MM.1S (cell line): ENCODE measurements around the gene CMTM2.

Experiments
- EZH2 ChIP-seq: fragments of 300-600 bp; sonication (generic); optimal IDR thresholded peaks from 2 replicates; pipeline ENCODE3; 2017; ENCODE audit warnings: low read depth, mild to moderate bottlenecking, antibody characterized with exemption, low read length, mixed read lengths
- TF ChIP-seq, protein P1 (sequence below): fragments of 300-600 bp; sonication (generic); IDR thresholded peaks from 2 replicates; pipeline ENCODE4 v1.5.1; 2016; ENCODE audit warnings: antibody characterized with exemption, low read length, mixed read lengths

DNA sequence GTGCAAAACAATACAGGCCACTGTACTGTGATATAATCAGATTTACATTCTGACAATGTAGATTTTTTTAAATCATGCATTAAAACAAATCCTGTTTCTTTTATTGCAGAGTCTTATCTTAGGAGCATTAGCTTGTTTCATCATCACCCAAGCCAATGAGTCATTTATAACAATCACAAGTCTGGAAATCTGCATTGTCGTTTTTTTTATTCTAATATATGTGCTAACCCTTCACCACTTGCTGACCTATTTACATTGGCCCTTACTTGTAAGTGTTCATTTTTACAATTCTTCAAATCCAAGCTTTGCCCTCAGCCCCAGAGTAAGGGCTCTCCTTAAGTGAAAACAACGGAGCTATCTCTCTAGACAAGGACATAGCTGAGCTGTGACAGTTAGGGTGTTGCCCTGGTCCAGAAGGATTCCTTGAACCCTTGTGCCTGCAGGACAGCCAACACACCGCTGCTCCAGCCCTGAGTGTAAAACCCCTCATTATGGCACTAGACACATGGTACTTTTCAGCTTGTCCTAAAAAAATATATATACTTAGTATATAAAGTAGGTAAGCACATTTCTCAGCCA, 9.3 kb upstream of the CMTM2 start:
- TF ChIP-seq EZH2 = no peak
- TF ChIP-seq, protein P1, sequence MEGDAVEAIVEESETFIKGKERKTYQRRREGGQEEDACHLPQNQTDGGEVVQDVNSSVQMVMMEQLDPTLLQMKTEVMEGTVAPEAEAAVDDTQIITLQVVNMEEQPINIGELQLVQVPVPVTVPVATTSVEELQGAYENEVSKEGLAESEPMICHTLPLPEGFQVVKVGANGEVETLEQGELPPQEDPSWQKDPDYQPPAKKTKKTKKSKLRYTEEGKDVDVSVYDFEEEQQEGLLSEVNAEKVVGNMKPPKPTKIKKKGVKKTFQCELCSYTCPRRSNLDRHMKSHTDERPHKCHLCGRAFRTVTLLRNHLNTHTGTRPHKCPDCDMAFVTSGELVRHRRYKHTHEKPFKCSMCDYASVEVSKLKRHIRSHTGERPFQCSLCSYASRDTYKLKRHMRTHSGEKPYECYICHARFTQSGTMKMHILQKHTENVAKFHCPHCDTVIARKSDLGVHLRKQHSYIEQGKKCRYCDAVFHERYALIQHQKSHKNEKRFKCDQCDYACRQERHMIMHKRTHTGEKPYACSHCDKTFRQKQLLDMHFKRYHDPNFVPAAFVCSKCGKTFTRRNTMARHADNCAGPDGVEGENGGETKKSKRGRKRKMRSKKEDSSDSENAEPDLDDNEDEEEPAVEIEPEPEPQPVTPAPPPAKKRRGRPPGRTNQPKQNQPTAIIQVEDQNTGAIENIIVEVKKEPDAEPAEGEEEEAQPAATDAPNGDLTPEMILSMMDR = no peak
